Bronchial epithelial cell (primary cell): ENCODE results near the gene B4GALNT4. TPM values are rescaled to one million over a fixed set of nuclear protein-coding genes. Genes with fewer than 3 reads are reported as not detected.
A peak's percentile ranks its signal among the peaks of the same experiment; 100 is the strongest.

Experiments
- DNase-seq: peaks from one replicate; pipeline ENCODE4 v3.0.0-alpha.2; 2010; ENCODE audit warnings: low read depth
- FAIRE-seq: peaks from 2 replicates; lab custom pipeline; 2011; peaks lifted over from hg19 to GRCh38; lab: Jason Lieb, UNC
- H3K27me3 ChIP-seq: 2 replicates; pipeline ENCODE4 v1.5.1; 2011; ENCODE audit warnings: low read length; ENCODE audit not compliant: control insufficient read depth, insufficient read depth
- H3K36me3 ChIP-seq: 2 replicates; pipeline ENCODE4 v1.5.1; 2011; ENCODE audit warnings: low read length; ENCODE audit not compliant: control insufficient read depth, insufficient read depth
- H3K4me3 ChIP-seq: 2 replicates; pipeline ENCODE4 v1.5.1; 2011; ENCODE audit warnings: mild to moderate bottlenecking, low read depth, low read length, control low read depth
- total RNA-seq: library from RNA; depleted of rRNA; stranded (reverse); fragments of >200 nt; gene quantifications from 2 replicates; pipeline ENCODE4 v1.2.1, GENCODE V29; 2014
- TF ChIP-seq, protein P1 (sequence below): IDR thresholded peaks from 2 replicates; pipeline ENCODE4 v1.5.1; 2011; ENCODE audit warnings: mild to moderate bottlenecking, moderate library complexity, low read length, control low read depth, inconsistent platforms; ENCODE audit not compliant: insufficient read depth, severe bottlenecking

Gene B4GALNT4
- total RNA-seq, 1 donor from 2014 or later, result 10.8 TPM

DNA sequence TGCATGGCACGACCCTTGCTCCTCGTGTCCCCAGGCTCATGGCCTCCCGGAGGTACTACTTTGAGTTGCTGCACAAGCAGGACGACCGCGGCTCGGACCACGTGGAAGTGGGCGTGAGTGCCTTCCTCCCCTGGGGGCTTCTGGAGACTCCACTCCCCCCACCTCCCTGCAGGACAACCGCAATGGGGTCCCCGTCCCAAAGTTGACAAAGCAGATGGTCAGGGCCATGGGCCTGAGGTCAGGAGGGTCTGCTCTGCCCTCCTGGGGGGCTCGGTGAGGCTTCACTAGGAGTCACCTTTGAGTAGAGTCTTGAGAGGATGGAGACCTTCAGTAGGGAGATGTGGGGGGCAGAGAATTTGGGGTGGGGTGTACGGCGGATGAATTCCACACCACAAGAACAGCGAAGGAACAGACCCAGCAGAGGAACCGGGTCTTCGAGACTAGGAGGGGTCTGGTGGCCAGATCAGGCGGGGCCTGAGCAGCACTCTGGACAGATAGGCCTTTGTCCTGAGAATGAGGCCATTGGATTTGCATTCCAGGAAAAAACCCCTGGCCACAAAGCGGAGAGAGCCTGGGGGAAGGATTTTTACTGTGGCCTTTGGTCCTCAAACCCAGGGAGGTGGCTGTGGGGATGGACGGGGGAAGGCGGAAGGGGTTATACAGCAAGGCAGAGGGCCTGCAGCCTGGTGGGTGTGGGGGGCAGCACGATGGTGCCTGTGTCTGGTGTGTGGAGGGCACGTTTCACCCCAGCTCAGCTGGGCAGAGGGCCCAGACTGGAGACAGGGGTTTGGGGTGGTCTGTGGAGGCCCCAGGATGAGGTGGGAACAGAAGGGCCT is 4.6 kb downstream of the B4GALNT4 start:
- DNase-seq, result no peak
- peaks cover 6% of the 10 kb centered on the region for H3K36me3 ChIP-seq
- TF ChIP-seq, protein P1, sequence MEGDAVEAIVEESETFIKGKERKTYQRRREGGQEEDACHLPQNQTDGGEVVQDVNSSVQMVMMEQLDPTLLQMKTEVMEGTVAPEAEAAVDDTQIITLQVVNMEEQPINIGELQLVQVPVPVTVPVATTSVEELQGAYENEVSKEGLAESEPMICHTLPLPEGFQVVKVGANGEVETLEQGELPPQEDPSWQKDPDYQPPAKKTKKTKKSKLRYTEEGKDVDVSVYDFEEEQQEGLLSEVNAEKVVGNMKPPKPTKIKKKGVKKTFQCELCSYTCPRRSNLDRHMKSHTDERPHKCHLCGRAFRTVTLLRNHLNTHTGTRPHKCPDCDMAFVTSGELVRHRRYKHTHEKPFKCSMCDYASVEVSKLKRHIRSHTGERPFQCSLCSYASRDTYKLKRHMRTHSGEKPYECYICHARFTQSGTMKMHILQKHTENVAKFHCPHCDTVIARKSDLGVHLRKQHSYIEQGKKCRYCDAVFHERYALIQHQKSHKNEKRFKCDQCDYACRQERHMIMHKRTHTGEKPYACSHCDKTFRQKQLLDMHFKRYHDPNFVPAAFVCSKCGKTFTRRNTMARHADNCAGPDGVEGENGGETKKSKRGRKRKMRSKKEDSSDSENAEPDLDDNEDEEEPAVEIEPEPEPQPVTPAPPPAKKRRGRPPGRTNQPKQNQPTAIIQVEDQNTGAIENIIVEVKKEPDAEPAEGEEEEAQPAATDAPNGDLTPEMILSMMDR, result no peak
- H3K27me3 ChIP-seq, result peaks cover 4% of the 10 kb centered on the region
- H3K4me3 ChIP-seq, result no peak overlapping the region
- no peak for FAIRE-seq

DNA sequence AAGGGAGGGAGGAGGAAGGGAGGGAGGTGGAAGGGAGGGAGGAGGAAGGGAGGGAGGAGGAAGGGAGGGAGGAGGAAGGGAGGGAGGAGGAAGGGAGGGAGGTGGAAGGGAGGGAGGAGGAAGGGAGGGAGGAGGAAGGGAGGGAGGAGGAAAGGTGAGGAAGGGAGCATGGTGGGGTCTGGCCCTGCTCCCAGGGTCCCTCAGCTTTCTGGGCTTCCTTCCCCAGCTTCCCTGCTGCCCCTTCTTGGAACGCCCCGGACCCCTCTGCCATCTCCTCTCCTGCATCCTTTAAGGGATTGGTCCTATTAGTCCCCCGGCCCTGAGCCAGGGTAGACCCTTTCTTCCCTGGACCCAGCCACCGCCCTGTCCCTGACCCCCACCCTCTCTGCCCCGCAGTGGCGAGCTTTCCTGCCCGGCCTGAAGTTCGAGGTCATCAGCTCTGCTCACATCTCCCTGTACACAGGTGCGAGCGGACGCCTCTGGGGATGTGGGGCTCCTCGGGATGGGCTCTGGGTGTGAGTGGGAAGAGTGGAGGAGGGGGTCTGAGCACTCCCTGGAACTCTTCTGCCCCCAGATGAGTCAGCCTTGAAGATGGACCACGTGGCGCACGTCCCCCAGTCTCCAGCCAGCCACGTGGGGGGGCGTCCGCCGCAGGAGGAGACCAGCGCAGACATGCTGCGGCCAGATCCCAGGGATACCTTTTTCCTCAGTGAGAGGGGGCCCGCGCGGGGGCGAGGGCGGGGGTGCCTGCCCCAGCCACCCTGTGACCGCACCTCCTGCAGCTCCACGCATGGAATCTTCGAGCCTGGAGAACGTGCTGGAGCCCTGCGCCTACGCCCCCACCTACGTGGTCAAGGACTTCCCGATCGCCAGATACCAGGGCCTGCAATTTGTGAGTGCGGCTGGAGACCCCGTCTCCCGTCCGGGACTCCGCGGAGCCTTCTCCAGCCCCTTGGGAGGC is 6.0 kb downstream of the B4GALNT4 start:
- Histone ChIP-seq H3K4me3 (no peak overlapping the region), H3K27me3 (peaks cover 3% of the 10 kb centered on the region), H3K36me3 (peaks cover 6% of the 10 kb centered on the region)
- TF ChIP-seq, protein P1, result no peak
- DNase-seq, result no peak
- no peak for FAIRE-seq

DNA sequence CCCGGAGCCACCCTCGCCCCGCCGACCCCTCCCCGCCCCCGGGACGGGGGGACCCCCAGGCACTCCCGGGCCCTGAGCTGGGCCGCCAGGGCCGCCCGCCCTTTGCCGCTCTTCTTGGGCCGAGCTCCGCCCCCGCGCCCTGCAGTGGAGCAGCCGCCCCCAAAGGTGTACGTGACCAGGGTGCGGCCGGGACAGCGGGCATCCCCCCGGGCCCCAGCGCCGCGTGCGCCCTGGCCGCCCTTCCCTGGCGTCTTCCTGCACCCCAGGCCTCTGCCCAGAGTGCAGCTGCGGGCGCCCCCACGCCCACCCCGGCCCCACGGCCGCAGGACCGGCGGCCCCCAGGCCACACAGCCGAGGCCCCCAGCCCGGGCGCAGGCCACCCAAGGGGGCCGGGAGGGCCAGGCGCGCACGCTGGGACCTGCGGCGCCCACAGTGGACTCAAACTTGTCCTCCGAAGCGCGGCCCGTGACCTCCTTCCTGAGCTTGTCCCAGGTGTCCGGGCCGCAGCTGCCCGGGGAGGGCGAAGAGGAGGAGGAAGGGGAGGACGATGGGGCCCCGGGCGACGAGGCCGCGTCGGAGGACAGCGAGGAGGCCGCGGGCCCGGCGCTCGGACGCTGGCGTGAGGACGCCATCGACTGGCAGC is 7.4 kb downstream of the B4GALNT4 start:
- TF ChIP-seq, protein P1, result no peak
- peaks cover 6% of the 10 kb centered on the region for H3K36me3 ChIP-seq
- H3K4me3 ChIP-seq, result no peak overlapping the region
- no peak for DNase-seq
- no peak for FAIRE-seq
- no peaks in the 10 kb centered on the region for H3K27me3 ChIP-seq

DNA sequence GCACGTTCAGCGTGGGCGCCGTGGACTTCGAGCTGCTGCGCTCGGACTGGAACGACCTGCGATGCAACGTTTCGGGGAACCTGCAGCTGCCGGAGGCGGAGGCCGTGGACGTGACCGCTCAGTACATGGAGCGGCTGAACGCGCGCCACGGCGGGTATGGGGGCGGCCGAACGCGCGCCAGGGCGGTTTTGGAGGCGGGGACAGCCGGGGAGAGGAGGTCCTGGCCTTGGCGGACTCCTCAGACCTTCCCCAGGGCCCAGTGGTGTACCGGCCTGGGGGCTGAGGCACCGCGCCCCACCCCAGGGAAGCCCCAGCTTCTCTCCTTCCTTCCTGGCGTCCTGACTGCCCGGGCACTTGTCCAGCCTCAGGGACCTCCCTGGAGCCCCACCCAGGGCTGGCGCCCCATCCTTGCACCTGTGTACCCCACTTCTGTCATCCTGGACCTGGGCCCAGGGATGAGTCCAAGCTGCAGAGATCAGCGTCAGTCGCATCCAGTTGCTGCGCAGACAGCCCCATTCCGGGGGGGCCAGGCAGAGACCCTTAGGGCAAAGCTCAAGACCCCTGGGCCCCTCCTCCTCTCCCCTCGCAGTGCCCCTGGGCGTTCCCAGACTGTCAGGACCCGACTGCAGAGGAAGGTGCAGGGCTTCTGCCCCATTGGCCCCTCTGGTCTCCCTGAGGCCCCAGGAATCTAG is 8.0 kb downstream of the B4GALNT4 start:
- H3K27me3 ChIP-seq, result no peaks in the 10 kb centered on the region
- DNase-seq (no peak), FAIRE-seq (no peak)
- TF ChIP-seq, protein P1, result no peak
- H3K4me3 ChIP-seq, result no peak overlapping the region
- H3K36me3 ChIP-seq, result peaks cover 3% of the 10 kb centered on the region

DNA sequence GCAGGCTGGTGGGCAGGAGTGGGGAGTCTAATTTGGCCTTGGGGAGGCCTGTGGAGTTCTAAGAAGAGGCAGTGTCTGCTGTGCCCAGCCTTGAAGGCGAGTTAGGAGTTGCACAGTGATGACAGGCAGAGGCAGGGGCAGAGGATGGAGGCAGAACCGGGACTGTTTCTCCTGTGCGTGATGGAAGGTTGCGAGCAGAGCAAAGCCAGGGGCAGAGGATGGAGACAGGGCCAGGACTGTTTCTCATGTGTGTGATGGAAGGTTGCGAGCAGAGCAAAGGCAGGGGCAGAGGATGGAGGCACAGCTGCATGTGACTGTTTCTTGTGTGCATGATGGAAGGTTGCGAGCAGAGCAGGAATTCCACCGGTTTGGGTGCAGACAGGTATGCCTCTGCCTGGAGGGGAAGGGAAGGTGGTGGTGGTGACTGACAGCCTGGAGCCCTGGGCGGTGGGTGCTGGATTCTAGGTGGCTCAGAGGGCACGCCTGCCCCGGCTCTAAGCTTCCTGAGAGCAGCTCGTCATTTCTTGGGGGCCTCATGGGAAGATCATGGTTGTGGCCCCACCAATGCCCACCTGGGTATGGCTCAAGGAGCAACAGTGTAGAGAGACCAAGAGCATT is 8.7 kb downstream of the B4GALNT4 start:
- DNase-seq (no peak), FAIRE-seq (peak; percentile 23)
- no peaks in the 10 kb centered on the region for H3K27me3 ChIP-seq
- TF ChIP-seq, protein P1, result no peak
- peaks cover 3% of the 10 kb centered on the region for H3K36me3 ChIP-seq
- H3K4me3 ChIP-seq, result no peak overlapping the region
